Central memory CD8-positive, alpha-beta T cell (primary cell): ENCODE data around the gene KRTAP4-12.
"Not testable (repeated sequence)": the region's sequence is repeated elsewhere in the genome, so short reads cannot be mapped to it uniquely, and the experiment has no call there.

Experiments used
- ATAC-seq: fragments of 150-1000 bp; cut with Tn5 transposase; replicated peaks from 2 replicates; pipeline ENCODE4 v1.10.0; 2022; ENCODE audit warnings: mild to moderate bottlenecking, moderate FRiP score, moderate number of reproducible peaks; ENCODE audit not compliant: poor library complexity, severe bottlenecking; ENCODE audit errors: extremely low read depth
- DNase-seq, 2 donors: peaks; one replicate each; pipeline ENCODE4 v3.0.0; 2021; ENCODE audit warnings: low spot score in 2 of 2
- H3K27ac Mint-ChIP-seq: one replicate; pipeline ENCODE4 v1.8.0; 2022; ENCODE audit warnings: low read depth, mild to moderate bottlenecking, moderate library complexity, mixed read lengths
- H3K27me3 Mint-ChIP-seq: one replicate; pipeline ENCODE4 v1.8.0; 2022; ENCODE audit warnings: mixed read lengths
- H3K36me3 Mint-ChIP-seq: one replicate; pipeline ENCODE4 v1.8.0; 2022; ENCODE audit warnings: mild to moderate bottlenecking, moderate library complexity, mixed read lengths; ENCODE audit not compliant: insufficient read depth
- H3K4me1 Mint-ChIP-seq: one replicate; pipeline ENCODE4 v1.8.0; 2022; ENCODE audit warnings: mixed read lengths
- H3K4me3 Mint-ChIP-seq: one replicate; pipeline ENCODE4 v1.8.0; 2022; ENCODE audit warnings: mild to moderate bottlenecking, moderate library complexity, mixed read lengths
- H3K9me3 Mint-ChIP-seq: one replicate; pipeline ENCODE4 v1.8.0; 2022; ENCODE audit warnings: mixed read lengths

KRTAP4-12 gene

DNA sequence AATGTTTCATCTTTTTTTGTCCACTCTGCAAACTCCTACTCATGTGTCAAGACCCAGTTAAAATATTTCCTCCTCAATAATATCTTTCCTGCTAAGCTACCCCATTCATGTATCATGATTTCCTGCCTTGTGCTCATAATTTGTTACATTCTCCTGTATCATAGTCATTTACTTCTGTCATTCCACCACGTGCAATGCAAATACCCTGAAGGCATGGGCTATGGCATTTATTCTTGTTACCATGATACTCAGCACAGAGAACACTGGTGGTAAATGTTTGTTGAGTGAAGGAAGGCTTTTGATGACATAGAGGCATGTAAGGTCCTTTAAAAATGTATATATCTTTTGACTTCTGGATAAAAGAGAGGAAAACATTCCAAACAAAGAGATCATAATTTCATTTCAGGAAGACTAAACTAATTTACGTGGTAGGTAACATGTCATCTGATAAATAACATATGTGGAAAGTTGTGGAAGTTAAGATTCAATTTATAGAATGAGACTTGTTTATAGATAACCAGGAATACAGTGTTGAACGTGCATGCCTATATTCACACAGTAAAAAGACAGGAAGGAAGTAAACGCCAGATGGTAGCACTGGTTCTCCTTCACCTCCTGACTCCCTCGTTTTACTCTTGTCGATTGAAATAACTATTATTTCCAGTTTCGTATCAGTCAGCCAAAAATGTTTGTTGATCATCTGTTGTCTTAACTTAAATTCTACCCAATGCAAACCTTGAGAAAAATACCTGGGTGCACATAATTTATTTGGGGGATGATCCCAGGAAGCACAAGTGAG is 24.1 kb downstream of the KRTAP4-12 start:
- DNase-seq, H3K27ac Mint-ChIP-seq, H3K4me3 Mint-ChIP-seq, H3K9me3 Mint-ChIP-seq, H3K4me1 Mint-ChIP-seq, H3K36me3 Mint-ChIP-seq, ATAC-seq: not testable (repeated sequence)
- peaks cover 51% of the 10 kb centered on the region for H3K27me3 Mint-ChIP-seq

DNA sequence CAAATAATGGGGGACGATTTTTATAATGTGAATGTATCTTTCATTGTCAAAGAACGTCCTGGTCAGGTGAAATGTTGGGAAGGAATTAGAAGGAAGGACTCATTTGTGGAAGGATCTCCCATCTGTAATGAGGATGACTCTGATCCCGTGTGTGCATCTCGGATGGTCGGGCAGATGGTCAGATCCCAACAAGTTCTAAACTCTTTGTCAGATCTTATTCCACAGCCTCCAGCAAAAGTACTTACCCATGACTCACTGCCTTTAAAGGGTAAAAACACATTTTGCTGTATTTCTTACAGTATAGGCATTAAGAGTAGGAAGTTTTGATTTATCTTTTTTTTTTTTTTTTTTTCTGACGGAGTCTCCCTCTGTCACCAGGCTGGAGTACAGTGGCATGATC is 25.5 kb downstream of the KRTAP4-12 start:
- Mint-ChIP-seq H3K36me3 (no peaks in the 10 kb centered on the region), H3K27ac (no peak overlapping the region), H3K4me3 (no peak overlapping the region), H3K27me3 (peaks cover 51% of the 10 kb centered on the region), H3K9me3 (no peaks in the 10 kb centered on the region), H3K4me1 (peaks cover 9% of the 10 kb centered on the region)
- ATAC-seq (no peak), DNase-seq (no peak)

DNA sequence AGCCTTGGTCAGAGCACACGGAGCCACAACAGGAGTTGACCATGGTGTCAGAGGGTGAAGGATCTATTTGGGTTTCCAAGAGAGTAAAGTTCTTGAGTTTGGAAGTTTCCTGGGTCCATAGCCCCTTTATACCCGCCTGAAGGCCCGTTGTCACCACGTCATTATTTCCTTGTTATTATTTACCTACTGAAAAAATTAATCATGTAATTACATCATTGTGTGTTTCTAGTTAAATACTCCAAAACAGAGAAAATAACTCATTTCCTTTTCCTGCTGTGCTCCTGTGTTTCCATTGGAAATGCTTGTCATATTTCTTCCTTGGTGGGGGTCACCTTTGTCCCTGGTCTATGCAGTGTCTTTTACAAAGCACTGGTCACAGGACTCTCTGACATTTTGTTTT is 25.9 kb downstream of the KRTAP4-12 start, which contains the start of gene KRTAP4-8:
TSS of gene KRTAP4-8 (minus strand) at position 101 of the 400 bp plus-strand sequence. CDS start at position 43, 58 bp downstream.
- H3K27ac Mint-ChIP-seq = no peak within 1 kb of the TSS

DNA sequence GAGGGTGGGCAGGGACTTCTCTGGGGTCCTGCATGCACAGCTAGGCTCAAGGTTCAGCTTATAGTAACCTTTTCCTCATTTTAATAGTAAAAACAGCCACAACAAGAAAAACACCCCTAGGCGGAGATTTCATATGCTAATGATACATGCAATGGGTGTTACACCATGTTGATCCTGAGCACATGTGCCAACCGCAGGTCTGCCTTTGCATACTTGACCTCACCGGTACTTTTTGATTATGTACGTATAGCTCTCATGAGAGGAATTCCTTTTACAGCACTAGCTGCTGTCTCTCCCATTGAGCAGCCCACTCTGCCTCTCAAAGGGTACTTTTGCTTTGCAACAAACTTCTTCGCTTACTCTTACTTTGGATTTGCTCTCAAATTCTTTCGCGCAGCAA is 27.9 kb downstream of the KRTAP4-12 start:
- H3K9me3 Mint-ChIP-seq = no peaks in the 10 kb centered on the region
- no peak overlapping the region for H3K27ac Mint-ChIP-seq
- no peak overlapping the region for H3K4me3 Mint-ChIP-seq
- peaks cover 9% of the 10 kb centered on the region for H3K4me1 Mint-ChIP-seq
- no peaks in the 10 kb centered on the region for H3K36me3 Mint-ChIP-seq
- DNase-seq = no peak
- peaks cover 51% of the 10 kb centered on the region for H3K27me3 Mint-ChIP-seq
- no peak for ATAC-seq

More for the DNA sequence above, 25.9 kb downstream of the KRTAP4-12 start, which contains the start of gene KRTAP4-8:
- H3K4me3 Mint-ChIP-seq = no peak within 1 kb of the TSS
- H3K27me3 Mint-ChIP-seq = peaks cover 51% of the 10 kb centered on the region
- ATAC-seq = no peak
- no peak for DNase-seq
- H3K4me1 Mint-ChIP-seq = peaks cover 9% of the 10 kb centered on the region
- H3K9me3 Mint-ChIP-seq = no peaks in the 10 kb centered on the region
- no peaks in the 10 kb centered on the region for H3K36me3 Mint-ChIP-seq

DNA sequence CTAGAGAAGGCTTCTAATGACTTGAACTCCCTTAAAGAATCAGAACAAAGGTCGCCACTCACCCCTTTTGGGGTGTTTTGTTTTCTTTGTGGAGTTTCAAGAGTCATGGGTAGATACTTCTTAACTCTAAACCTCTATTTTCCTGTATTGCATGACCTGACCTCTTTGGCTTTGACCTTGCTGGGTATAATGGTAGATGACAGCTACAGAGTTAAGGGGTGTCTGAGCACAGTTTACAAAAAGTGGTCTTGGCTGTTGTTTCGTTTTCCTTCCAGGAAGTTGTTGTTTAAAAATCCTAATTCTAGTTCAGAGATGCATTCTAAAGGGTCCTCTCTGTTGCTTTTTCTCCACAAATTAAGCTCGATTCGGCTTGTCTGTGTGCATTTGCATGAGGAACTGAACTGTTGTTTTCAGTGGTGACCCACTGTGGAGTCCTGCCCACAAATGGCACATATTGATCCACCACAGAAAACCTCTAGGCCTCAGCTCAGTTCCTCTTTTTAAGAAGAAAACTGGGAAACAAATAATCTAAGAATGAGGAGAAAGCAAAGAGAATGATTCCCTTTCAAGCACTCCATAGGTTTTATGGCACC is 35.1 kb downstream of the KRTAP4-12 start:
- not testable (repeated sequence) for H3K27ac Mint-ChIP-seq, ATAC-seq, H3K36me3 Mint-ChIP-seq, DNase-seq, H3K9me3 Mint-ChIP-seq, H3K4me1 Mint-ChIP-seq, H3K4me3 Mint-ChIP-seq
- H3K27me3 Mint-ChIP-seq = peaks cover 39% of the 10 kb centered on the region

DNA sequence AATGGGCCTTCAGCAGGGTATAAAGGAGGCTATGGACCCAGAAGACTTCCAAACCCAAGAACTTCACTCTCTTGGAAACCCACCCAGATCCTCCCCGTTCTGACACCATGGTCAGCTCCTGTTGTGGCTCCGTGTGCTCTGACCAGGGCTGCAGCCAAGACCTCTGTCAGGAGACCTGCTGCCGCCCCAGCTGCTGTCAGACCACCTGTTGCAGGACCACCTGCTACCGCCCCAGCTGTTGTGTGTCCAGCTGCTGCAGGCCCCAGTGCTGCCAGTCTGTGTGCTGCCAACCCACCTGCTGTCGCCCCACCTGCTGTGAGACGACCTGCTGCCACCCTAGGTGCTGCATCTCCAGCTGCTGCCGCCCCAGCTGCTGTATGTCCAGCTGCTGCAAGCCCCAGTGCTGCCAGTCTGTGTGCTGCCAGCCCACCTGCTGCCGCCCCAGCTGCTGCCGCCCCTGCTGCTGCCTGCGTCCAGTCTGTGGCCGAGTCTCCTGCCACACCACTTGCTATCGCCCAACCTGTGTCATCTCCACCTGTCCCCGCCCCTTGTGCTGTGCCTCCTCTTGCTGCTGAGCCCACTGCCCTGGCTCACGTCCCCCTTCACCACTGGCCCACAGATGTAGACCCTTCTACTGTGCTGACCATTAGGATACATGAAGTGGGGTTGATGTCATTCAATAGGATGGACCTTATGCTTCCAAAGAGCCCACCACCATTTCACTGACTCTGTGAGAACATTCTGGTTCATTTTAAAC is 39.7 kb downstream of the KRTAP4-12 start, which contains the start of gene KRTAP4-7:
TSS of gene KRTAP4-7 (plus strand) at position 51 of the 757 bp plus-strand sequence. CDS start at position 108, 57 bp downstream.
- H3K9me3 Mint-ChIP-seq, H3K27ac Mint-ChIP-seq, H3K36me3 Mint-ChIP-seq, DNase-seq, H3K4me1 Mint-ChIP-seq, ATAC-seq, H3K4me3 Mint-ChIP-seq: not testable (repeated sequence)
- peaks cover 57% of the 10 kb centered on the region for H3K27me3 Mint-ChIP-seq

DNA sequence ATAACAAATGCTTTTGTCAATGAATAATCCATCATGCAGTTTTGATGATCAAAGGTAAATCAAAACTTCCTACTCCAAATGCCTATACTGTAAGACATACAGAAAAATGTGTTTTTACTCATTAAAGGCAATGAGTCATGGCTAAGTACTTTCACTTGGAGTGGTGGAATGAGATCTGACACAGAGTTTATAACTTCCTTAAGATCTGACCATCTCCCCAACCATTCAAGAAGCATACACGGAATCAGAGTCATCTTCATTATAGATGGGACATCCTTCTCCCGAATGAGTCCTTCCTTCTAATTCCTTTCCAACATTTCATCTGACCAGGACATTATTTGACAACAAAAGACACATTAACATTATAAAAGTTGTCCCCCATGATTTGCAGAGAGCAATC is 40.6 kb downstream of the KRTAP4-12 start:
- not testable (repeated sequence) for H3K27ac Mint-ChIP-seq, H3K4me1 Mint-ChIP-seq, H3K4me3 Mint-ChIP-seq, ATAC-seq, H3K9me3 Mint-ChIP-seq, DNase-seq, H3K36me3 Mint-ChIP-seq
- H3K27me3 Mint-ChIP-seq = peaks cover 49% of the 10 kb centered on the region

DNA sequence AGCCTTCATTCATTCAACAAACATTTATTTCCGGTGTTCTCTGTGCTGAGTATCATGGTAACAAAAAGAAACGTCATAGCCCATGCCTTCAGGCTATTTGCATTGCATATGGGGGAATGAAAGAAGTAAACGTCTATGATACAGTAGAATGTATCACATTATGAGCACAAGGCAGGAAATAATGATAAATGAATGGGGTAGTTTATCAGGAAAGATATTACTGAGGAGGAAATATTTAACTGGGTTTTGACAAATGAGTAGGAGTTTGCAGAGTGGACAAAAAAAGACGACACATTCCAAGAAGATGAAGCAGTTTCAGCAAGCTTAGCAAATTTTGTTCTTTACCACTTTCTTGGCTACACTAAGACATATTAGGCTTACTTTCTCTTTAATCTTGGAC is 41.4 kb downstream of the KRTAP4-12 start:
- Mint-ChIP-seq H3K27me3 (peaks cover 49% of the 10 kb centered on the region), H3K4me1 (no peaks in the 10 kb centered on the region), H3K9me3 (no peaks in the 10 kb centered on the region), H3K4me3 (no peak overlapping the region), H3K27ac (no peak overlapping the region), H3K36me3 (no peaks in the 10 kb centered on the region)
- ATAC-seq (no peak), DNase-seq (no peak)

DNA sequence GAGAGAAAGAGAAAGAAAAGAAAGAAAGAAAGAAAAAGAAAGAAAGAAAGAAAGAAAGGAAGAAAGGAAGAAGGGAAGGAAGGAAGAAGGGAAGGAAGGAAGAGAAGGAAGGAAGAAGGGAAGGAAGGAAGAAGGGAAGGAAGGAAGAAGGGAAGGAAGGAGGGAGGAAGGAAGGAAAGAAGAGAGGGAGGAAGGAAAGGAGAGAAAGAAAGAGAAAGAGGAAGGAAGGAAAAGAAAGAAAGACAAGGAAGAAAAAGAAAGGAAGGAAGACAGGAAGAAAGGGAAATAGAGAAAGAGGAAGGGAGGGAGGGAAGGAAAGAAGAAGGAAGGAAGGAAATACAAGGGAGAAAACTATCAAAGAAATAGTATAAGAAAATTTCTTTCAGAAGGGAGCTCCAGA is 47.2 kb downstream of the KRTAP4-12 start:
- no peak for ATAC-seq
- Mint-ChIP-seq H3K27me3 (peaks cover 51% of the 10 kb centered on the region), H3K9me3 (no peaks in the 10 kb centered on the region), H3K36me3 (no peaks in the 10 kb centered on the region), H3K27ac (no peak overlapping the region), H3K4me3 (no peak overlapping the region), H3K4me1 (no peaks in the 10 kb centered on the region)
- DNase-seq = no peak

DNA sequence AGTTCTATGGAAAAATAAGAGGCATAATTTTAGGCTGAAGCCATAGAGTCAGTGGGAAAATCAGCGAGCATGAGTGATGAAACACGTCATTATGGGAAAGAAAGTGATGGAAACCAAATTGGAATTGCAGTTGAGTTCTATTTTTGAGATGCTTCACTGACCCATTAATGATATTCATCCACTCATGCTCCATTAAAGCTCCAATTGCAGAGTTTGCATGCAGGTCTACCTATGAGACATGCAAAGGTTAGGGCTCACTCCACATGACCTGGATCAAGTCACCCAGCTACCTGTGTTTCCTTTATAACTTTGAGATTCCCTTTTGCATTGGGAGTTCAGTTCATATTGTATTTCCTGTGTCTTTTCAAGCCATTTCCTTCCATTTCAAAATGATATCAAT is 50.3 kb downstream of the KRTAP4-12 start:
- Mint-ChIP-seq H3K36me3 (no peaks in the 10 kb centered on the region), H3K9me3 (no peaks in the 10 kb centered on the region), H3K4me3 (no peak overlapping the region), H3K4me1 (no peaks in the 10 kb centered on the region), H3K27me3 (peaks cover 36% of the 10 kb centered on the region), H3K27ac (no peak overlapping the region)
- no peak for ATAC-seq
- no peak for DNase-seq
